SK-N-SH (cell line): ENCODE data around the gene PDIA4.

Experiments used
- CTCF ChIP-seq: fragments of 200-600 bp; sonication (generic); IDR thresholded peaks from 2 replicates; pipeline ENCODE4 v1.6.1; 2017; ENCODE audit warnings: antibody characterized with exemption, mild to moderate bottlenecking, moderate library complexity
- EP300 ChIP-seq, 2 experiments: IDR thresholded peaks; 2 replicates each; pipeline versions ENCODE4 v1.4.0 to v1.6.1; 2012; ENCODE audit warnings: borderline replicate concordance in 1 of 2, low read depth in 1 of 2, low read length in 1 of 2
- JUND ChIP-seq: IDR thresholded peaks from 2 replicates; pipeline ENCODE4 v1.4.0; 2012
- MAX ChIP-seq: IDR thresholded peaks from 2 replicates; pipeline ENCODE4 v1.4.0; 2012; ENCODE audit warnings: low read depth
- NFIC ChIP-seq: IDR thresholded peaks from 2 replicates; pipeline ENCODE4 v1.4.0; 2012; ENCODE audit warnings: borderline replicate concordance
- POLR2AphosphoS5 ChIP-seq: IDR thresholded peaks from 2 replicates; pipeline ENCODE4 v1.6.1; 2012; ENCODE audit warnings: low read depth, low read length
- RCOR1 ChIP-seq: fragments of 150-350 bp; IDR thresholded peaks from 2 replicates; pipeline ENCODE4 v1.6.1; 2017; ENCODE audit warnings: antibody characterized with exemption, low read length
- REST ChIP-seq: IDR thresholded peaks from 2 replicates; pipeline ENCODE4 v1.6.1; 2012; ENCODE audit warnings: mild to moderate bottlenecking, low read depth, low read length, moderate library complexity
- TAF1 ChIP-seq: IDR thresholded peaks from 2 replicates; pipeline ENCODE4 v1.6.1; 2012; ENCODE audit warnings: low read depth, mild to moderate bottlenecking, low read length, moderate library complexity, borderline replicate concordance
- TCF12 ChIP-seq: IDR thresholded peaks from 2 replicates; pipeline ENCODE4 v1.4.0; 2012
- TF ChIP-seq, protein P1 (sequence below): IDR thresholded peaks from 2 replicates; pipeline ENCODE4 v1.4.0; 2012; ENCODE audit warnings: low read depth, borderline replicate concordance

DNA sequence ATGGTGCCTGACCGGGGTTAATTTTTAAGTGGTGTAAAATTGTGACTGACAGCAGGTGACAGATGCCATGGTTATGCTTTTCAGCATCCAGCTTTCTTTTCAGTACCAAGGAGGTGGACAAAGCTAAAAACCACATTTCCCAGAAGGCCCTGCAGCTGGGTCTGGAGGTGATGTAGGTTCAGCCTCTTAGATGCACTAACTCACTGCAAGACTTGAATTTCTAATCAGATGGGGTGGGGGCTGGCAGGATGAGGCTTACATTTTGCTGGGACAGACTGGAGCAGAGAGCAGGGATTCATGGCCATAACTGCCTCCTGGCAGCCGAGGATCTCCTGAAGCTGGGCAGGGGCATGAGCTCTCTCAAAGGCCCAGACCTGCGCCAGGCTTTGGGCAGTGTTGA lies 52.4 kb downstream of the PDIA4 start:
- no peak for TF ChIP-seq CTCF
- TF ChIP-seq MAX, result no peak
- TF ChIP-seq TAF1, result no peak
- TF ChIP-seq POLR2AphosphoS5, result no peak
- TF ChIP-seq JUND, result no peak
- TF ChIP-seq EP300 (IDR thresholded peaks at IDR 0.05; ENCODE audit: borderline replicate concordance in 1 of 2, low read depth in 1 of 2, low read length in 1 of 2), result no peak
- TF ChIP-seq NFIC, result no peak
- TF ChIP-seq RCOR1, result no peak
- TF ChIP-seq, protein P1, sequence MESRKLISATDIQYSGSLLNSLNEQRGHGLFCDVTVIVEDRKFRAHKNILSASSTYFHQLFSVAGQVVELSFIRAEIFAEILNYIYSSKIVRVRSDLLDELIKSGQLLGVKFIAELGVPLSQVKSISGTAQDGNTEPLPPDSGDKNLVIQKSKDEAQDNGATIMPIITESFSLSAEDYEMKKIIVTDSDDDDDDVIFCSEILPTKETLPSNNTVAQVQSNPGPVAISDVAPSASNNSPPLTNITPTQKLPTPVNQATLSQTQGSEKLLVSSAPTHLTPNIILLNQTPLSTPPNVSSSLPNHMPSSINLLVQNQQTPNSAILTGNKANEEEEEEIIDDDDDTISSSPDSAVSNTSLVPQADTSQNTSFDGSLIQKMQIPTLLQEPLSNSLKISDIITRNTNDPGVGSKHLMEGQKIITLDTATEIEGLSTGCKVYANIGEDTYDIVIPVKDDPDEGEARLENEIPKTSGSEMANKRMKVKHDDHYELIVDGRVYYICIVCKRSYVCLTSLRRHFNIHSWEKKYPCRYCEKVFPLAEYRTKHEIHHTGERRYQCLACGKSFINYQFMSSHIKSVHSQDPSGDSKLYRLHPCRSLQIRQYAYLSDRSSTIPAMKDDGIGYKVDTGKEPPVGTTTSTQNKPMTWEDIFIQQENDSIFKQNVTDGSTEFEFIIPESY, result no peak
- TF ChIP-seq TCF12, result no peak
- 0 out of 2 replicates have a peak, but pooled peaks have one; percentile 45 for TF ChIP-seq REST
